SK-N-SH (cell line): ENCODE results near the gene ERMAP.

ENCODE experiments used
- MXI1 ChIP-seq: IDR thresholded peaks from 2 replicates; pipeline ENCODE4 v1.6.1; 2012; ENCODE audit warnings: mild to moderate bottlenecking, low read depth, low read length, improper control_type of control experiment
- RCOR1 ChIP-seq: fragments of 150-350 bp; IDR thresholded peaks from 2 replicates; pipeline ENCODE4 v1.6.1; 2017; ENCODE audit warnings: antibody characterized with exemption, low read length

GRCh38 chr1:42851420-42851819 lies 34.5 kb downstream of the ERMAP start:
- TF ChIP-seq RCOR1 (no peak), MXI1 (no peak)
